ENCODE results near the gene SURF2. TPM values are rescaled to one million over a fixed set of nuclear protein-coding genes. Genes with fewer than 3 reads are reported as not detected.
"Not testable (repeated sequence)": the region's sequence is repeated elsewhere in the genome, so short reads cannot be mapped to it uniquely, and the experiment has no call there.

SURF2 gene
- total RNA-seq, 2 donors from 2014 or later = 16.4 to 57.6 TPM

DNA sequence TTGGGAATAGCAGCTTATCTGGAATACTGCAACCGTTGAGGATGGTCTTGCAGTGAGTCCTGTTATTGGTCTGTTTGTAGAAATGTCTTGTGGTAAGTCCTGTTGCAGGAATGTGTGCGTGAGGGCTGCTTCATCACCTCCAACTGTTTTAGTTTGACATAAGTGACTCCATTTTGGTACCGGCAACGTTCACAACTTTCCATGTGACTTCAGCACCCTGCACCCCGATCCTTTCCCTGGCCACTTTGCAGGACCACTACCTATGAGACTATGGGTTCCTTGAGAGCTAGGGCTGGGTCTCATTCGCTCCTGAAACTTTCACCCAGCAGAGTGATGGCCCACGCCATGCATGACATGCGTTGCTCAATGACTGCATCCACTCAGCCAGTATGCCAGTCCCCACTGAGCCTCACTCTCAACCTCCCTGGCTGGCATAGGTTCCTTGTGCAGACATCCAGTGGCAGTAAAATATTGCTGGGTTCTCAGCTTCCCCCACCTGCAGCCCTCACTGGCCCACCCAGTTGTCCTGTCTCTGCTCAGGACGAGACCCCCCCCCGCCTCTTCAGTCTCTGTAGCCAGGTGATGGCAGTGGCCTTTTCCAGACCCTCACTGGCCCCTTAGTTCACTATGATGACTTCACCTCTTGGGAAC, 28.4 kb upstream of the SURF2 start:
- Histone ChIP-seq H3K4me1 (replicated peaks) (no peaks in the 10 kb centered on the region), H3K27me3 (replicated peaks; ENCODE audit: insufficient read depth) (no peaks in the 10 kb centered on the region), H3K9me3 (no peaks in the 10 kb centered on the region), H3K36me3 (peaks cover 7 to 19% of the 10 kb centered on the region in 2 donors), H3K4me3 (no peak overlapping the region), H3K27ac (no peak overlapping the region)
- WGBS = 97% methylated on average over 10 of the region's 10 CpGs
- no peak for DNase-seq (ENCODE audit: low spot score)
- intact Hi-C loops (cut with DNase I) = loop anchor here (5.0 kb wide), 1 partner anchor 146 kb away; no protein-coding TSS in a partner anchor
- TF ChIP-seq POLR2A (IDR thresholded peaks at IDR 0.05) = no peak
- TF ChIP-seq POLR2AphosphoS5 (IDR thresholded peaks at IDR 0.05) = no peak
- TF ChIP-seq, protein P1, sequence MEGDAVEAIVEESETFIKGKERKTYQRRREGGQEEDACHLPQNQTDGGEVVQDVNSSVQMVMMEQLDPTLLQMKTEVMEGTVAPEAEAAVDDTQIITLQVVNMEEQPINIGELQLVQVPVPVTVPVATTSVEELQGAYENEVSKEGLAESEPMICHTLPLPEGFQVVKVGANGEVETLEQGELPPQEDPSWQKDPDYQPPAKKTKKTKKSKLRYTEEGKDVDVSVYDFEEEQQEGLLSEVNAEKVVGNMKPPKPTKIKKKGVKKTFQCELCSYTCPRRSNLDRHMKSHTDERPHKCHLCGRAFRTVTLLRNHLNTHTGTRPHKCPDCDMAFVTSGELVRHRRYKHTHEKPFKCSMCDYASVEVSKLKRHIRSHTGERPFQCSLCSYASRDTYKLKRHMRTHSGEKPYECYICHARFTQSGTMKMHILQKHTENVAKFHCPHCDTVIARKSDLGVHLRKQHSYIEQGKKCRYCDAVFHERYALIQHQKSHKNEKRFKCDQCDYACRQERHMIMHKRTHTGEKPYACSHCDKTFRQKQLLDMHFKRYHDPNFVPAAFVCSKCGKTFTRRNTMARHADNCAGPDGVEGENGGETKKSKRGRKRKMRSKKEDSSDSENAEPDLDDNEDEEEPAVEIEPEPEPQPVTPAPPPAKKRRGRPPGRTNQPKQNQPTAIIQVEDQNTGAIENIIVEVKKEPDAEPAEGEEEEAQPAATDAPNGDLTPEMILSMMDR (IDR thresholded peaks at IDR 0.05) = no peak

DNA sequence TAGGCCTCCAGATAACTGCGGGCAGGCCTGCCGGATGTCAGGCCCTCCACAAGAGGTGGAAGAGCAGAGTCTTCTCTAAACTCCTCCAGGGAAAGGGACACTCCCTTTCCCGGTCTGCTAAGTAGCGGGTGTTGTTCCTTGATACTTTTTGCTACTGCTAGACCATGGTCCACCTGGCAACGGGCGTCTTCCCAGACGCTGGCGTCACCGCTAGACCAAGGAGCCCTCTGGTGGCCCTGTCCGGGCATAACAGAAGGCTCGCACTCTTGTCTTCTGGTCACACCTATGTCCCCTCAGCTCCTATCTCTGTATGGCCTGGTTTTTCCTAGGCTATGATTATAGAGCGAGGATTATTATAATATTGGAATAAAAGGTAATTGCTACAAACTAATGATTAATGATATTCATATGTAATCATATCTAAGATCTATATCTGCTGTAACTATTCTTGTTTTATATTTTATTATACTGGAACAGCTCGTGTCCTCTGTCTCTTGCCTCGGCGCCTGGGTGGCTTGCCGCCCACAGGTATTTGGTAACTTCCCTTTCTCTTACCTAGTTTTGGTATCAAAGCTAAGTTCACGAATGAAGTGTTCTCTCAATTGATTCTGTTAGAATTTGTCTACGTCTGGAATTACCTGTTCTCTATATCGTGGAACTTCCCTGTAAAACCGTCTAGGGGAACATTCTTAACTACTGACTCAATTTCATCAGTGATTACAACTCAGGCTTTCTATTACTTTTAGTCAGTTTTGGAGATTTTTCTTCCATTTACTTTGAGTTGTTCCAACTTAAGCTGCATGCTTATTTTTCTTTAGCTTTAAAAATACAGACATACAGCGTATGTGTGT, 26.8 kb upstream of the SURF2 start:
- H3K9me3 ChIP-seq; DNase-seq (ENCODE audit: low spot score); H3K27me3 ChIP-seq (replicated peaks; ENCODE audit: insufficient read depth); H3K4me3 ChIP-seq; H3K4me1 ChIP-seq (replicated peaks); H3K27ac ChIP-seq: not testable (repeated sequence)
- intact Hi-C loops (cut with DNase I) = loop anchor here (5.0 kb wide), 1 partner anchor 147 kb away; no protein-coding TSS in a partner anchor
- WGBS = 52% methylated on average over 21 of the region's 21 CpGs
- TF ChIP-seq, protein P1 (IDR thresholded peaks at IDR 0.05) = peak; percentile 16 to 81 (median 48)
- H3K36me3 ChIP-seq = peaks cover 19 to 20% of the 10 kb centered on the region in 2 donors

DNA sequence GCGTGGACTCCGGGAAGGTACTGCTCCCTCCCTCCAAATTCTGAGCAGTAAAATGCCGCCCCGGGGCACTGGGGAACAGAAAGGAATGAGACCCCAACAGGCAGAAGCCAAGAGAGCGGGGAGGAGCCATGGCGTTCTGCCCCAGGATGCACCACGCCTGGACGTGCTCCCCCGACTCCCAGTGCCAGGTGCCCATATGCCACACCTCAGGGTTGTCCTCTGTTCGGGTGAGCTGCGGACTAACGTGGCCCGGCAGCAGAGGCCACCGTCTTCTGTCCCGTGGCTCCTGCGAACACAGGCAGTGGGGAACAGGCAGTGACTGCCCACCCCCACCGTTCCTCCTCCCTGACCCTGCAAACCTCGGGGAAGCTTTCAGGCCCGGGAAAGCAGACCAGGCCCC, 25.1 kb upstream of the SURF2 start:
- no peak overlapping the region for H3K27ac ChIP-seq
- peaks cover 5% of the 10 kb centered on the region for H3K4me1 ChIP-seq (replicated peaks)
- WGBS = 78% methylated on average over 19 of the region's 19 CpGs
- intact Hi-C loops (cut with DNase I) = no loop called here
- DNase-seq (ENCODE audit: low spot score) = no peak
- TF ChIP-seq POLR2AphosphoS5 (IDR thresholded peaks at IDR 0.05) (no peak), POLR2A (IDR thresholded peaks at IDR 0.05) (no peak)
- TF ChIP-seq, protein P1 (IDR thresholded peaks at IDR 0.05) = no peak
- H3K27me3 ChIP-seq (replicated peaks; ENCODE audit: insufficient read depth) = no peaks in the 10 kb centered on the region
- H3K9me3 ChIP-seq = no peaks in the 10 kb centered on the region
- H3K36me3 ChIP-seq = peaks cover 19 to 20% of the 10 kb centered on the region in 2 donors
- H3K4me3 ChIP-seq = no peak overlapping the region

DNA sequence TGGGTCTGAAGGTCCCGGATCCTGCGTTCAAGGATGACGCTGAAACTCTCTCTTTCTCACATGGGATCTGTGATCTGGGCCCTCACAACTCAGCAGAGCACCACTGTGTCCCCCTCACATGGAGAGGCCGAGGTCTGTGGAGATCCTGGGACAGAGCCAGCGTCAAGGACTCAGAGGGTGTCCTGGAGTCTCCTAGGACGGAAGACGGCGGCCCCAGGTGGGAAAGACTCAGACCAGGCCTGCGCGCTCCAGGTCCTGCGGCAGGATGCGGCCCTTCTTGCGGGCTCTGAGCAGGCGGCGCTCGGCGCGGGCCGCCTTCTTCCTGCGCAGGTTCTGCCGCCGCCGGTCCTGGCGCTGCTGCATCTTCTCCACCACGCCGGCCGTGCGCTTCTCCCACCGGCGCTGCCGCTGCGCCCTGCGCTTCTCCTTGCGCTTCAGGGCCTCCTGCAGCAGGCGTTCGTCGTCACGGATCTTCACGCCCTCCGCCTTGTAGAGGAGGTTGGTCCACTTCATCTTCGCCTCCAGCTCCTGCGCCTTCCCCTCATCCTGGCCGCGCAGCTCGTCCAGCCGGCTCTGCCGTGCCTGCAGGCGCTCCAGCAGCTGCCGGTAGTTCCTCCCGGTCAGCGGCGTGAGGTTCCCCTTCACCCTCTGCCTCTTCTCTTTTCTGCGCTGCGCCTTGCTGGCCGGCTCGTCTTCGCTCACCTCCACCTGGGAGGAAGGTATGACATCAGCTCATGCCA, 24.5 kb upstream of the SURF2 start:
- Histone ChIP-seq H3K9me3 (no peaks in the 10 kb centered on the region), H3K27me3 (replicated peaks; ENCODE audit: insufficient read depth) (no peaks in the 10 kb centered on the region), H3K36me3 (peaks cover 19 to 20% of the 10 kb centered on the region in 2 donors), H3K4me3 (no peak overlapping the region), H3K4me1 (replicated peaks) (peaks cover 5% of the 10 kb centered on the region), H3K27ac (no peak overlapping the region)
- DNase-seq (ENCODE audit: low spot score) = no peak
- TF ChIP-seq POLR2A (IDR thresholded peaks at IDR 0.05) (no peak), POLR2AphosphoS5 (IDR thresholded peaks at IDR 0.05) (no peak)
- TF ChIP-seq, protein P1 (IDR thresholded peaks at IDR 0.05) = no peak
- intact Hi-C loops (cut with DNase I) = no loop called here
- 93% methylated on average over 57 of the region's 57 CpGs for WGBS
